ENCODE results near the gene MLH1. TPM values are rescaled to one million over a fixed set of nuclear protein-coding genes. Genes with fewer than 3 reads are reported as not detected.

The MLH1 gene
- polyA plus RNA-seq, 1 experiment, result 32.5 TPM

- H3K4me3 ChIP-seq (ENCODE audit: low read depth, low read length), result no peak overlapping the region
- no peaks in the 10 kb centered on the region for H3K27me3 ChIP-seq (ENCODE audit: control insufficient read depth, insufficient read depth, low read length)
- CTCF ChIA-PET, result interaction anchor here (0.5 kb wide), 1 partner anchor 460 kb away, joined by 3 read pairs; no protein-coding TSS in a partner anchor
- POLR2A ChIA-PET, result no interaction called here
- no peak for TF ChIP-seq CTCF (IDR thresholded peaks at IDR 0.05; ENCODE audit: insufficient read depth, low read depth, low read length)
- no peak for DNase-seq (ENCODE audit: low read depth)
- H3K36me3 ChIP-seq (ENCODE audit: control insufficient read depth, insufficient read depth, low read length), result no peaks in the 10 kb centered on the region
Observed at GRCh38 chr3:36964817-36965216, 28.5 kb upstream of the MLH1 start.

GRCh38 chr3:36965440-36965839 is 27.9 kb upstream of the MLH1 start:
- no peaks in the 10 kb centered on the region for H3K36me3 ChIP-seq (ENCODE audit: control insufficient read depth, insufficient read depth, low read length)
- no peaks in the 10 kb centered on the region for H3K27me3 ChIP-seq (ENCODE audit: control insufficient read depth, insufficient read depth, low read length)
- CTCF ChIA-PET, result interaction anchor here (0.6 kb wide), 1 partner anchor 10 kb away, joined by 3 read pairs; no protein-coding TSS in a partner anchor
- DNase-seq (ENCODE audit: low read depth), result no peak
- POLR2A ChIA-PET, result no interaction called here
- no peak overlapping the region for H3K4me3 ChIP-seq (ENCODE audit: low read depth, low read length)
- no peak for TF ChIP-seq CTCF (IDR thresholded peaks at IDR 0.05; ENCODE audit: insufficient read depth, low read depth, low read length)

GRCh38 chr3:36969085-36969484 is 24.2 kb upstream of the MLH1 start:
- POLR2A ChIA-PET, result no interaction called here
- H3K27me3 ChIP-seq (ENCODE audit: control insufficient read depth, insufficient read depth, low read length), result no peaks in the 10 kb centered on the region
- CTCF ChIA-PET, result interaction anchor here (1.0 to 2.9 kb wide), 4 partner anchors 9 to 13 kb away, joined by 3 to 17 read pairs (median 4); no protein-coding TSS in a partner anchor

GRCh38 chr3:36969540-36970432 is 23.5 kb upstream of the MLH1 start:
- ChIA-PET POLR2A (no interaction called here), CTCF (interaction anchor here (1.0 to 2.9 kb wide), 4 partner anchors 9 to 13 kb away, joined by 3 to 17 read pairs (median 4); no protein-coding TSS in a partner anchor)
- Histone ChIP-seq H3K36me3 (ENCODE audit: control insufficient read depth, insufficient read depth, low read length) (no peaks in the 10 kb centered on the region), H3K27me3 (ENCODE audit: control insufficient read depth, insufficient read depth, low read length) (no peaks in the 10 kb centered on the region), H3K4me3 (ENCODE audit: low read depth, low read length) (no peak overlapping the region)
- DNase-seq (ENCODE audit: low read depth), result no peak
- no peak for TF ChIP-seq CTCF (IDR thresholded peaks at IDR 0.05; ENCODE audit: insufficient read depth, low read depth, low read length)

More at GRCh38 chr3:36969085-36969484, 24.2 kb upstream of the MLH1 start:
- H3K4me3 ChIP-seq (ENCODE audit: low read depth, low read length), result no peak overlapping the region
- no peaks in the 10 kb centered on the region for H3K36me3 ChIP-seq (ENCODE audit: control insufficient read depth, insufficient read depth, low read length)
- TF ChIP-seq CTCF (IDR thresholded peaks at IDR 0.05; ENCODE audit: insufficient read depth, low read depth, low read length), result no peak
- DNase-seq (ENCODE audit: low read depth), result no peak

- no peak for TF ChIP-seq CTCF (IDR thresholded peaks at IDR 0.05; ENCODE audit: insufficient read depth, low read depth, low read length)
- ChIA-PET POLR2A (interaction anchor here (1.2 kb wide), 1 partner anchor 14 kb away, joined by 4 read pairs; no protein-coding TSS in a partner anchor), CTCF (interaction anchor here (3.4 kb wide), 1 partner anchor 14 kb away, joined by 22 read pairs; no protein-coding TSS in a partner anchor)
- H3K4me3 ChIP-seq (ENCODE audit: low read depth, low read length), result no peak overlapping the region
- peaks cover 2% of the 10 kb centered on the region; the same call in 1 of the 2 replicates for H3K36me3 ChIP-seq (ENCODE audit: control insufficient read depth, insufficient read depth, low read length)
- no peaks in the 10 kb centered on the region for H3K27me3 ChIP-seq (ENCODE audit: control insufficient read depth, insufficient read depth, low read length)
- DNase-seq (ENCODE audit: low read depth), result no peak
Observed at GRCh38 chr3:36972163-36972562, 21.2 kb upstream of the MLH1 start.

Measured in BJ (cell line).